ENCODE measurements around the gene HPSE2.

HPSE2 gene

GRCh38 chr10:98422182-98422581 lies 813.5 kb downstream of the HPSE2 start:
- DNase-seq, result peak; percentile 21

GRCh38 chr10:98420786-98421185 lies 814.9 kb downstream of the HPSE2 start:
- peak; percentile 30 for DNase-seq

- DNase-seq, result peak; percentile 23
Observed at GRCh38 chr10:98419469-98420261, 816.0 kb downstream of the HPSE2 start.

GRCh38 chr10:98418665-98419468 lies 816.8 kb downstream of the HPSE2 start:
- DNase-seq, result peak; percentile 30

GRCh38 chr10:98417973-98418664 lies 817.5 kb downstream of the HPSE2 start:
- DNase-seq, result no peak

GRCh38 chr10:98417481-98417959 lies 818.1 kb downstream of the HPSE2 start:
- DNase-seq, result no peak

- DNase-seq, result peak; percentile 40
Observed at GRCh38 chr10:98416606-98417388, 818.9 kb downstream of the HPSE2 start.

GRCh38 chr10:98415731-98416119 lies 819.9 kb downstream of the HPSE2 start:
- peak; percentile 43 for DNase-seq

- DNase-seq, result peak; percentile 88
Observed at GRCh38 chr10:98414932-98415730, 820.5 kb downstream of the HPSE2 start, which contains the start of gene PYROXD2. Gene PYROXD2 (minus strand): TSS chr10:98415182. CDS start chr10:98415135, 47 bp downstream.

- DNase-seq, result no peak
Observed at GRCh38 chr10:98414578-98414931, 821.1 kb downstream of the HPSE2 start.

- no peak for DNase-seq
Observed at GRCh38 chr10:98411768-98412167, 823.9 kb downstream of the HPSE2 start.

GRCh38 chr10:98411166-98411565 lies 824.5 kb downstream of the HPSE2 start:
- DNase-seq, result no peak

- DNase-seq, result no peak
Observed at GRCh38 chr10:98410759-98411158, 824.9 kb downstream of the HPSE2 start.

GRCh38 chr10:98410135-98410743 lies 825.4 kb downstream of the HPSE2 start:
- DNase-seq, result no peak

- DNase-seq, result no peak
Observed at GRCh38 chr10:98408799-98409198, 826.9 kb downstream of the HPSE2 start.

- no peak for DNase-seq
Observed at GRCh38 chr10:98407744-98408241, 827.9 kb downstream of the HPSE2 start.

Data from right forelimb (tissue), 1 donor.